GM12873 (cell line): ENCODE results near the gene KIAA1958.

ENCODE experiments used
- TF ChIP-seq, protein P1 (sequence below): IDR thresholded peaks from 2 replicates; pipeline ENCODE4 v1.5.1; 2012; ENCODE audit warnings: low read depth, mild to moderate bottlenecking, moderate library complexity, low read length, control low read depth; ENCODE audit not compliant: insufficient read depth; ENCODE audit errors: missing control alignments

The KIAA1958 gene

DNA sequence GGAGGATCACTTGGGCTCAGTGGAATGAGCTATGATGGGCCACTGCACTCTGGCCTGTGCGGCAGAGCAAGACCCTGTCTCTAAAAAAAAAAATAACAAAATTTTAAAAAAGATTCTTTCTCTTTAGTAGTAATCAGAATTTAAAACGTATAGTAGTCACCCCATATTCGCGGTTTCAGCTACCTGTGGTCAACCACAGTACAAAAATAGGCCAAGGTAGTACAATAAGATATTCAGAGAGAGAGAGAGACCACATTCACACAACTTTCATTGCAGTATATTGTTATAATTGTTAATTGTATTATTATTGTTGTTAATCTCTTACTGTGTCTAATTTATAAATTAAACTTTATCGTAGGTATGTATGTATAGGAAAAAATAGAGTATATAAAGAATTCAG, 212.6 kb downstream of the KIAA1958 start:
- TF ChIP-seq, protein P1, sequence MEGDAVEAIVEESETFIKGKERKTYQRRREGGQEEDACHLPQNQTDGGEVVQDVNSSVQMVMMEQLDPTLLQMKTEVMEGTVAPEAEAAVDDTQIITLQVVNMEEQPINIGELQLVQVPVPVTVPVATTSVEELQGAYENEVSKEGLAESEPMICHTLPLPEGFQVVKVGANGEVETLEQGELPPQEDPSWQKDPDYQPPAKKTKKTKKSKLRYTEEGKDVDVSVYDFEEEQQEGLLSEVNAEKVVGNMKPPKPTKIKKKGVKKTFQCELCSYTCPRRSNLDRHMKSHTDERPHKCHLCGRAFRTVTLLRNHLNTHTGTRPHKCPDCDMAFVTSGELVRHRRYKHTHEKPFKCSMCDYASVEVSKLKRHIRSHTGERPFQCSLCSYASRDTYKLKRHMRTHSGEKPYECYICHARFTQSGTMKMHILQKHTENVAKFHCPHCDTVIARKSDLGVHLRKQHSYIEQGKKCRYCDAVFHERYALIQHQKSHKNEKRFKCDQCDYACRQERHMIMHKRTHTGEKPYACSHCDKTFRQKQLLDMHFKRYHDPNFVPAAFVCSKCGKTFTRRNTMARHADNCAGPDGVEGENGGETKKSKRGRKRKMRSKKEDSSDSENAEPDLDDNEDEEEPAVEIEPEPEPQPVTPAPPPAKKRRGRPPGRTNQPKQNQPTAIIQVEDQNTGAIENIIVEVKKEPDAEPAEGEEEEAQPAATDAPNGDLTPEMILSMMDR: no peak

DNA sequence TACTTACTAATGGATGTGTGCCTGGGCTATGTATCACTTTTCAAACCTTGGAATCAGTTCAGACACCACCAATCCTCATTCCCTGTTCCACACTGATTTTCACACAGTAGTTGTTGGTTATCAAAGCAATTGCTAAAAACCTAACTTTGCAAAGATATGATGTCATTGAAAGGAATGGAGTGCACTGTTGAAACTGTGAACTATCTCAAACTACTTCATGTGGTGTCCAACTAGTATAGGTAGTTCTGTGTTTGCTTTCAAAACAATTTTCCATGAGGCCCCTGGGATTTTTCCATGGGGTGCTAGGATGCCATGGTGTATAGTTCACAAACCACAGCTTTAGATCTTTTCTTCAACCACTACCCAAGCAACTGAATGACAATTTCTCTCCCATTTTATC, 213.5 kb downstream of the KIAA1958 start:
- TF ChIP-seq, protein P1: no peak

DNA sequence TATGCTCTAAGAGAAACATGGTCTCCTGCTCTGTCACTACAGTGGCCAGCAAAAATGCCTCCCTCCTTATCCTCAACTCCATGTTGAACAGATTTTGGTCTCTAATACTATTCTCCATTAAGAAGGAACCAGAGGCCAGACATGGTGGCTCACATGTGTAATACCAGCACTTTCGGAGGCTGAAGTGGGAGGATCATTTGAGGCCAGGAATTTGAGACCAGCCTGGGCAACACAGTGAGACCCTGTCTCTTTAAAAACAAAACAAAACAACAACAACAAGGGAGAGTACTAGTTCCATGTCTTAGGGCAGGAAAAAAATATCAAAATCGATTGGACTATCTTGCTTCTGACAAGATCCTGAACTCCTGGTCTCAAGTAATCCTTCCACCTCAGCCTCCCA, 216.7 kb downstream of the KIAA1958 start:
- TF ChIP-seq, protein P1: no peak

DNA sequence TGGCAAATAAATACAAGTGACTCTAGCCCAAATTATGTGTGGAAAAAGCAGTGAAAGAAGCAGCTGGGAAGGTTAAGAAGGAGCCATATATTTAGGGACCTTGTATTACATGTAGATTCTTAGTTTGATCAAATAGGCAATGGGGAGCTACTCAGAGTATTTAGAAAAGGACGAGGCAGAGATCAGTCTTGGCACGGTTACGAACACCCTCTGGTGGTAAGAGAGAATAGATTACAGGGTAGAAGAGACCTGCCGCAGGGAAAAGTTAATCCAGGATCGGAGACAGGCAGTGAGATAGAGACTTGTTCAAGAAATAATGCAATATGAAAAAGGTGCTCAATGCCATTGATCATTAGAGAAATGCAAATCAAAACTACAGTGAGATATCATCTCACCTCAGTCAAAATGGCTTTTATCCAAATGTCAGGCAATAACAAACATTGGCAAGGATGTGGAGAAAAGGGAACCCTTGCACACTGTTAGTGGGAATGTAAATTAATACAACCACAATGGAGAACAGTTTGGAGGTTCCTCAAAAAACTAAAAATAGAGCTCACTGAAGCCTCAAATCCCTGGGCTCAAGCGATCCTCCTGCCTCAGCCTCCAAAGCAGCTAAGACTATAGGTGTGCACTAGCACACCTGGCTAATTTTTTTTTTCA, 219.3 kb downstream of the KIAA1958 start:
- TF ChIP-seq, protein P1: no peak

DNA sequence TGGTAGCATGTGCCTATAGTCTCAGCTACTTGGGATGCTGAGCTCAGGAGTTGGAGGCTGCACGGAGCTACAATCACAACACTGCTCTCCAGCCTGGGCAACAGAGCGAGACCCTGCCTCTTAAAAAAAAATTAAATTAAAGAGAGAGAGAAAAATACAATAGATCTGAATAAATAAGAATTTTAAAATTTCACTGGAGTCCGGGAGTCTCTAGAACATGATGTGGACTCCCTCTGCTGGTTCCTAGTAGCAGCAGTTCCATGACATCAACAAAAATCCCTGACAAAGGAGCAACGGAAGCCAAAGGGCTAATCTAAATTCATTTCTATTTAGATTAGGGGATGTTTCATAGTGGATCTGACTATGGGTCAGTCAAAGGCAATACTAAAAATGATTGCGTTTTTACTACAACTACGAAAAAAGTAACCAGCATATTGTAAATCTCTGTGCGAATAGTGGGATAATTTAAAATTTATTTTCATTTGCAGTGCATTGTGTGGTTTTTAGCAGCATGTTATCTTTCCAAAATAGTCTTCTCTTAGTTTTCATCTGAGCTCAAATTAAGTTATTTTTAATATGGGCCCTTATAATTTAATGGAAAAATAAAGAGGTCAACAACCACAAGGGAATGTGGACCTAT, 224.5 kb downstream of the KIAA1958 start:
- TF ChIP-seq, protein P1: peak; percentile 44

DNA sequence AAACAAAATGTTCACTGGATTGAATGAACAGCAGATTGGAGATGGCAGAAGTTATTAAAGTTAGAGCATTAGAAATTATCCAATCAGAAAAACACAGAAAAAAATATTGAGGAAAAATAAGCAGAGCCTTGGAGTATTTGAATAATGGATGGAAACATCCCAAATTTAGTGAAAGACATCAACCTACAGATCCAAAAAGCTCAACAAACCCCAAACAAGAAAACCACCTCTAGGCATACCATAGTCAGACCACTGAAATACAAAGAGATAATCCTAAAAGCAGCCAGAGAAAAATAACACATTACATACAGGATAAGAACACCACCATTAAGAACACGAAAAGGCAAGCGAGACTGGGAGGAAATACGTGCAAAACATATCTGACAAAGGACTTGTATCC, 226.1 kb downstream of the KIAA1958 start:
- TF ChIP-seq, protein P1: no peak

DNA sequence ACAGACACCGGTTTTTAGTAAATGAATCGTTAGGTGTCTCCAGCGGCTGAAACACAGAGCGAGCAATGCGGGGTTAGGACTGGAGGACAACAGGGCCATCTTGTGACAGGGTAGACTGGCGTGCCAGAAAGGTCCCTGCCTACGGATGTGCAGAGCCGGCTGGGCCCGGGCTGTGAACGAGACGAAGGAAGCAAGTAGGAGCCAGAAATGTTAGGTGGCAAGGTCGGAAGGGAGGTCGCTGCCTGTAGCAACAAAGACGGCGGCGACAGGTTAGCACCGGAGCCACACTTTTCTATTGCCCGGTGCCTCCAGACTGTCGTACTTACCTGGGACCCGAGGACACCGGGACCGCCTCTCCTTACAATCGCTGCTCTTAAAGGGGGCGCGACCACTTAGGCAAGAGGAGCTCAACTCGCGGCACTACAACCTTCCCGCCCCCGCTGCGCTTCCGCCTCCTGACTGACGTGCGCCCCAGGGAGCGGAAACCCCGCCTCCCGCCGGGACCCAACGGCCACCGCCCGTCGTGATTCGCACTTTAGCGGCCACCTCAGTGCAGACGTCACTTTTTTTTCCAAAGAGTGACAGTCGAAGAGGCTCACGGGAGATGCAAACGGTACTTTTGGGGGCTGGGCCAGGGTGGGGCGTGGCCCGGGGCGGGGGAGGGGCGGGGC, 231.2 kb downstream of the KIAA1958 start, which contains the start of gene INIP:
TSS of gene INIP (minus strand) at position 457 of the 671 bp plus-strand sequence. CDS start 1,632 bp downstream, outside the sequence.
- TF ChIP-seq, protein P1: peak; percentile 23
